ENCODE measurements around the gene SORBS1.

The SORBS1 gene

DNA sequence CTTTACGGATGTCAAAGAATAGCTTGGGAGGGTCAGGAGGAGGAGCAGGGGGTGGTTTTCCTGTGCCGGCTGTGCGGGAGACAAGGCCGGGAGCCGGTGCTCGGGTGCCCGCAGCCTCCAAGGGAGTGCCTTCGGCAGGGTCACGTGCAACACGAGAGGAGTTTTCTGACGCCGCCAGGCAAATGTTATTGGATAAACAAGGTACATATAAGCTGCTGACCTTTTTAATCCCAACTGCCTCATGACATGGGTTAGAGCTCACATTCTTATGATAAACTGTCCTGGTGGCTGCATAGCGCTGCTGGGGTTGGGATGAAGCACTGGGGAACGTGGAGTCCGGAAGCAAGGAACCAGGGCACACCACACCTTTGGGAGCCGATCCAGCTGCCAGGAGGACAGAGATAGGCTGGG is 145.5 kb downstream of the SORBS1 start:
- ChIA-PET POLR2A (no interaction called here), CTCF (interaction anchor here (1.2 to 1.9 kb wide), 2 partner anchors 15 to 30 kb away, joined by 3 to 11 read pairs; no protein-coding TSS in a partner anchor)
- H3K27ac ChIP-seq (ENCODE audit: extremely low read depth, low read depth, low read length) = no peak overlapping the region
- no peaks in the 10 kb centered on the region for H3K4me1 ChIP-seq (ENCODE audit: control insufficient read depth, insufficient read depth, low read length)
- TF ChIP-seq ZNF561 (tag by site-specific recombination; IDR thresholded peaks at IDR 0.05; ENCODE audit: borderline replicate concordance) (no peak), ZSCAN16 (tag by site-specific recombination; IDR thresholded peaks at IDR 0.05) (no peak), ZNF473 (tag by site-specific recombination; IDR thresholded peaks at IDR 0.05) (no peak), ZNF776 (tag by site-specific recombination; IDR thresholded peaks at IDR 0.05; ENCODE audit: borderline replicate concordance) (no peak), YY1 (tag by site-specific recombination; IDR thresholded peaks at IDR 0.05) (no peak), ZNF19 (tag by site-specific recombination; IDR thresholded peaks at IDR 0.05; ENCODE audit: low read depth) (no peak), ZNF658 (tag by site-specific recombination; IDR thresholded peaks at IDR 0.05) (no peak), ZBTB48 (tag by site-specific recombination; IDR thresholded peaks at IDR 0.05) (no peak), ZNF37A (tag by site-specific recombination; IDR thresholded peaks at IDR 0.05) (no peak)
- TF ChIP-seq, protein P1, sequence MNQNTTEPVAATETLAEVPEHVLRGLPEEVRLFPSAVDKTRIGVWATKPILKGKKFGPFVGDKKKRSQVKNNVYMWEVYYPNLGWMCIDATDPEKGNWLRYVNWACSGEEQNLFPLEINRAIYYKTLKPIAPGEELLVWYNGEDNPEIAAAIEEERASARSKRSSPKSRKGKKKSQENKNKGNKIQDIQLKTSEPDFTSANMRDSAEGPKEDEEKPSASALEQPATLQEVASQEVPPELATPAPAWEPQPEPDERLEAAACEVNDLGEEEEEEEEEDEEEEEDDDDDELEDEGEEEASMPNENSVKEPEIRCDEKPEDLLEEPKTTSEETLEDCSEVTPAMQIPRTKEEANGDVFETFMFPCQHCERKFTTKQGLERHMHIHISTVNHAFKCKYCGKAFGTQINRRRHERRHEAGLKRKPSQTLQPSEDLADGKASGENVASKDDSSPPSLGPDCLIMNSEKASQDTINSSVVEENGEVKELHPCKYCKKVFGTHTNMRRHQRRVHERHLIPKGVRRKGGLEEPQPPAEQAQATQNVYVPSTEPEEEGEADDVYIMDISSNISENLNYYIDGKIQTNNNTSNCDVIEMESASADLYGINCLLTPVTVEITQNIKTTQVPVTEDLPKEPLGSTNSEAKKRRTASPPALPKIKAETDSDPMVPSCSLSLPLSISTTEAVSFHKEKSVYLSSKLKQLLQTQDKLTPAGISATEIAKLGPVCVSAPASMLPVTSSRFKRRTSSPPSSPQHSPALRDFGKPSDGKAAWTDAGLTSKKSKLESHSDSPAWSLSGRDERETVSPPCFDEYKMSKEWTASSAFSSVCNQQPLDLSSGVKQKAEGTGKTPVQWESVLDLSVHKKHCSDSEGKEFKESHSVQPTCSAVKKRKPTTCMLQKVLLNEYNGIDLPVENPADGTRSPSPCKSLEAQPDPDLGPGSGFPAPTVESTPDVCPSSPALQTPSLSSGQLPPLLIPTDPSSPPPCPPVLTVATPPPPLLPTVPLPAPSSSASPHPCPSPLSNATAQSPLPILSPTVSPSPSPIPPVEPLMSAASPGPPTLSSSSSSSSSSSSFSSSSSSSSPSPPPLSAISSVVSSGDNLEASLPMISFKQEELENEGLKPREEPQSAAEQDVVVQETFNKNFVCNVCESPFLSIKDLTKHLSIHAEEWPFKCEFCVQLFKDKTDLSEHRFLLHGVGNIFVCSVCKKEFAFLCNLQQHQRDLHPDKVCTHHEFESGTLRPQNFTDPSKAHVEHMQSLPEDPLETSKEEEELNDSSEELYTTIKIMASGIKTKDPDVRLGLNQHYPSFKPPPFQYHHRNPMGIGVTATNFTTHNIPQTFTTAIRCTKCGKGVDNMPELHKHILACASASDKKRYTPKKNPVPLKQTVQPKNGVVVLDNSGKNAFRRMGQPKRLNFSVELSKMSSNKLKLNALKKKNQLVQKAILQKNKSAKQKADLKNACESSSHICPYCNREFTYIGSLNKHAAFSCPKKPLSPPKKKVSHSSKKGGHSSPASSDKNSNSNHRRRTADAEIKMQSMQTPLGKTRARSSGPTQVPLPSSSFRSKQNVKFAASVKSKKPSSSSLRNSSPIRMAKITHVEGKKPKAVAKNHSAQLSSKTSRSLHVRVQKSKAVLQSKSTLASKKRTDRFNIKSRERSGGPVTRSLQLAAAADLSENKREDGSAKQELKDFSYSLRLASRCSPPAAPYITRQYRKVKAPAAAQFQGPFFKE (tag by site-specific recombination; IDR thresholded peaks at IDR 0.05; ENCODE audit: borderline replicate concordance) = no peak
- H3K36me3 ChIP-seq (ENCODE audit: control insufficient read depth in 2 of 2, insufficient read depth in 1 of 2, low read length in 2 of 2) = no peaks in the 10 kb centered on the region
- no peak overlapping the region for H3K4me3 ChIP-seq (ENCODE audit: low read depth, low read length)
- H3K9me3 ChIP-seq (ENCODE audit: control insufficient read depth, insufficient read depth, low read depth, low read length) = no peaks in the 10 kb centered on the region

DNA sequence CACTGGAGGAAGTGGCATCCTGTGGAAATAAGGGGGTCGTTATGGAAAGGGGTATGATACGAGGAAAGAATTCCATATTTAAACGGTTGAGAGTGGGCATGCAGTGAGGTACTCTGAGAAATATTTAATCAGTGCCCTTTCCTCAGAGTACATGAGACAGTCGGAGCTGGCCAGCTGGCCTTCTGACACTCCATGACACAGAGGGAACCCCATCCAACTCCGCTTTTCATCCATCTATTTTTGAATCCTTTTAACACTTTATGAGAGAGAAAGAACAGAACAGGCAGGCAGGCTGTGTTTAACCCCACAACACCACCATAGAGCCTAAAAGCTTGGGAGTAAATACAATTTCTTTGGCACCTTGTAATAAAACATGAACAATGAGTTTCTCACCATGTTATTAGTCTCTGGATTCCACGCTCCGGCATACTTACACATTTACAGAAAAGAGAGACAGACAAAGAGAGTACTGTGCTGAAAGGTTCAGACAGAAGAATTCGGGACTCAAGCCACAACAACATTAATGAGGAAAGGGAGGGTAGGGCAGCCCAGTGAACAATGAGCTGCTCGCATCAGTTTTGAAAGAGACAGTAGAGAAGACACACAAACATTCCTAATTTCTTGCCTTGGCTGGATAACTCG is 146.2 kb downstream of the SORBS1 start:
- TF ChIP-seq ZNF654 (tag by site-specific recombination; IDR thresholded peaks at IDR 0.05; ENCODE audit: low read depth) = no peak
- Histone ChIP-seq H3K4me3 (ENCODE audit: low read depth, low read length) (no peak overlapping the region), H3K9me3 (ENCODE audit: control insufficient read depth, insufficient read depth, low read depth, low read length) (no peaks in the 10 kb centered on the region), H3K27ac (ENCODE audit: extremely low read depth, low read depth, low read length) (no peak overlapping the region), H3K4me1 (ENCODE audit: control insufficient read depth, insufficient read depth, low read length) (no peaks in the 10 kb centered on the region), H3K36me3 (ENCODE audit: control insufficient read depth in 2 of 2, insufficient read depth in 1 of 2, low read length in 2 of 2) (no peaks in the 10 kb centered on the region)
- CTCF ChIA-PET = interaction anchor here (0.6 to 1.9 kb wide), 2 partner anchors 15 to 703 kb away, joined by 6 to 11 read pairs; no protein-coding TSS in a partner anchor
- POLR2A ChIA-PET = no interaction called here

DNA sequence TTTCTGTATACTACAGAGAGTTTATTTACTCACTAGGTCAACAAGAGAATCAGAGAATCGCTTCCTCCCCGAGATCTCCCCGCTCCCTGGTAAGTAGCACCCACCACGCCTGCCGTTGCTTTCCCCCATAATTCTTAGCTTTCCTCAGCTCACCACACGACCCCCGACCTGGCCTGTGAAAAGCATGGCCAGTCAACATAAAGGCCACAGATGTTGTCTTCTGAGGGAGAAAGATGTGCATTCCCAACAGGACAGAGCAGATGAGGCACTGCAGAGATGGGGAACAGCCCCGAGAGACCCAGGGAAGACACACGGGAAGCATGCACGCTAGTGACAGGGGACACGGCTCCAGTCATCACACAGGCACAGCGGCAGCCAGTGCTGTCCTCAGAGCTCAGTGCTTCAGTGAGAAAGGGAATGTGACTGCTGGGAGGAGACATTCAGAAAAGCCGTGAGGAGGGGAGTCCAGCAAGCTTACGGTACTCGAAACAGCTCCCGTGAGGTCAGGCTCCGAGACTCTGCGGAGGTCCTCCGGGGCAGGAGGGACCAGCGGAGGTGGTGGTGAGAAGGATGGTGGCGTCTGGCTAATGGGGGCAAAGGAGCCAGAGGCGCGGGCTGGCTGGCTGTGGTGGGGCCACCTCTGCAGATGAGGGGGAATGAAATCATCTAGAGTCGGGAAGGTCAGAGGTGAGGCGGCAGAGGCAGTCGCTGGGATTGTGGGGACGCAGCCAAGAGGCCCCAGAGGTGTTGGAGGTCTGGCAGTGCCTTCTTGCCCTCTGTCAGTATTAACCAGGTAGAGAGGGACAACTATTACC is 146.9 kb downstream of the SORBS1 start:
- POLR2A ChIA-PET = no interaction called here
- Histone ChIP-seq H3K4me1 (ENCODE audit: control insufficient read depth, insufficient read depth, low read length) (no peaks in the 10 kb centered on the region), H3K36me3 (ENCODE audit: control insufficient read depth in 2 of 2, insufficient read depth in 1 of 2, low read length in 2 of 2) (no peaks in the 10 kb centered on the region), H3K4me3 (ENCODE audit: low read depth, low read length) (no peak overlapping the region), H3K27ac (ENCODE audit: extremely low read depth, low read depth, low read length) (no peak overlapping the region), H3K9me3 (ENCODE audit: control insufficient read depth, insufficient read depth, low read depth, low read length) (no peaks in the 10 kb centered on the region)
- CTCF ChIA-PET = interaction anchor here (0.6 to 1.7 kb wide), 5 partner anchors 10 to 702 kb away, joined by 3 to 6 read pairs (median 3); no protein-coding TSS in a partner anchor
- TF ChIP-seq, protein P2, sequence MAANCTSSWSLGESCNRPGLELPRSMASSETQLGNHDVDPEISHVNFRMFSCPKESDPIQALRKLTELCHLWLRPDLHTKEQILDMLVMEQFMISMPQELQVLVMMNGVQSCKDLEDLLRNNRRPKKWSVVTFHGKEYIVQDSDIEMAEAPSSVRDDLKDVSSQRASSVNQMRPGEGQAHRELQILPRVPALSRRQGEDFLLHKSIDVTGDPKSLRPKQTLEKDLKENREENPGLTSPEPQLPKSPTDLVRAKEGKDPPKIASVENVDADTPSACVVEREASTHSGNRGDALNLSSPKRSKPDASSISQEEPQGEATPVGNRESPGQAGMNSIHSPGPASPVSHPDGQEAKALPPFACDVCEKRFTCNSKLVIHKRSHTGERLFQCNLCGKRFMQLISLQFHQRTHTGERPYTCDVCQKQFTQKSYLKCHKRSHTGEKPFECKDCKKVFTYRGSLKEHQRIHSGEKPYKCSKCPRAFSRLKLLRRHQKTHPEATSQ (tag by site-specific recombination; IDR thresholded peaks at IDR 0.05) = no peak
- TF ChIP-seq ZNF596 (tag by site-specific recombination; IDR thresholded peaks at IDR 0.05) = no peak
- no peak for TF ChIP-seq ZNF843 (tag by site-specific recombination; IDR thresholded peaks at IDR 0.05)
- TF ChIP-seq, protein P3, sequence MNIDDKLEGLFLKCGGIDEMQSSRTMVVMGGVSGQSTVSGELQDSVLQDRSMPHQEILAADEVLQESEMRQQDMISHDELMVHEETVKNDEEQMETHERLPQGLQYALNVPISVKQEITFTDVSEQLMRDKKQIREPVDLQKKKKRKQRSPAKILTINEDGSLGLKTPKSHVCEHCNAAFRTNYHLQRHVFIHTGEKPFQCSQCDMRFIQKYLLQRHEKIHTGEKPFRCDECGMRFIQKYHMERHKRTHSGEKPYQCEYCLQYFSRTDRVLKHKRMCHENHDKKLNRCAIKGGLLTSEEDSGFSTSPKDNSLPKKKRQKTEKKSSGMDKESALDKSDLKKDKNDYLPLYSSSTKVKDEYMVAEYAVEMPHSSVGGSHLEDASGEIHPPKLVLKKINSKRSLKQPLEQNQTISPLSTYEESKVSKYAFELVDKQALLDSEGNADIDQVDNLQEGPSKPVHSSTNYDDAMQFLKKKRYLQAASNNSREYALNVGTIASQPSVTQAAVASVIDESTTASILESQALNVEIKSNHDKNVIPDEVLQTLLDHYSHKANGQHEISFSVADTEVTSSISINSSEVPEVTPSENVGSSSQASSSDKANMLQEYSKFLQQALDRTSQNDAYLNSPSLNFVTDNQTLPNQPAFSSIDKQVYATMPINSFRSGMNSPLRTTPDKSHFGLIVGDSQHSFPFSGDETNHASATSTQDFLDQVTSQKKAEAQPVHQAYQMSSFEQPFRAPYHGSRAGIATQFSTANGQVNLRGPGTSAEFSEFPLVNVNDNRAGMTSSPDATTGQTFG (tag by site-specific recombination; IDR thresholded peaks at IDR 0.05; ENCODE audit: borderline replicate concordance) = no peak
- TF ChIP-seq ZNF335 (tag by site-specific recombination; conservative IDR thresholded peaks at IDR 0.05) = no peak
- TF ChIP-seq, protein P4, sequence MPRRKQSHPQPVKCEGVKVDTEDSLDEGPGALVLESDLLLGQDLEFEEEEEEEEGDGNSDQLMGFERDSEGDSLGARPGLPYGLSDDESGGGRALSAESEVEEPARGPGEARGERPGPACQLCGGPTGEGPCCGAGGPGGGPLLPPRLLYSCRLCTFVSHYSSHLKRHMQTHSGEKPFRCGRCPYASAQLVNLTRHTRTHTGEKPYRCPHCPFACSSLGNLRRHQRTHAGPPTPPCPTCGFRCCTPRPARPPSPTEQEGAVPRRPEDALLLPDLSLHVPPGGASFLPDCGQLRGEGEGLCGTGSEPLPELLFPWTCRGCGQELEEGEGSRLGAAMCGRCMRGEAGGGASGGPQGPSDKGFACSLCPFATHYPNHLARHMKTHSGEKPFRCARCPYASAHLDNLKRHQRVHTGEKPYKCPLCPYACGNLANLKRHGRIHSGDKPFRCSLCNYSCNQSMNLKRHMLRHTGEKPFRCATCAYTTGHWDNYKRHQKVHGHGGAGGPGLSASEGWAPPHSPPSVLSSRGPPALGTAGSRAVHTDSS (tag by site-specific recombination; IDR thresholded peaks at IDR 0.05) = no peak
- TF ChIP-seq ZNF24 (tag by site-specific recombination; IDR thresholded peaks at IDR 0.05) = no peak
- no peak for TF ChIP-seq ZSCAN30 (tag by site-specific recombination; IDR thresholded peaks at IDR 0.05)

Data from HEK293 (cell line).